ENCODE data around the gene RBM38. TPM values are rescaled to one million over a fixed set of nuclear protein-coding genes. Genes with fewer than 3 reads are reported as not detected.

RBM38 gene
- total and polyA plus RNA-seq, 3 experiments from 2014 or later = 94.4 to 107 (median 101) TPM

DNA sequence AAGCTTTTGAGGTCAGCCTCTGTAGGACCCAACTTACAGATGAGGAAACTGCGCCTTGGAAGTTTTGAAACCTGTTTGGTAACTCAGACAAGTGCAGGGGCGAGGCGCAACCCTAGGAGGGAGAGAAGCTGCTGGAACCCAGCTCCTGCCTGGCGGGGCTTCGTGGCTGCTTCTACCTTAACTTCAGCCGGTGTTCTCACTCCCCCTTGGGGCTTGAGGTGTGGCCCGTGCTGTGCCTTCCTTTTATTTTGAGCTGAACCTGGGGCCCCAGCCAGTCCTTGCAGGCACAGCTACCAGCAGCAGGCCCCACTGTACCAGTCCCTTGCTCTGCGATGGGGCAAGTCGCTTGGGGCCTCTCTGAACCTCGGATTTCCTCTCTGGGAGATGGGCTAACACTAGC is 12.0 kb downstream of the RBM38 start:
- peaks cover 0 to 2% (median 0%) of the 10 kb centered on the region in 5 donors for H3K9me3 Mint-ChIP-seq
- no peak overlapping the region for H3K4me3 ChIP-seq (ENCODE audit: low read length)
- H3K27ac Mint-ChIP-seq = peak overlapping the region in 4 of 8 donors; percentile 23 to 96 (median 76)

DNA sequence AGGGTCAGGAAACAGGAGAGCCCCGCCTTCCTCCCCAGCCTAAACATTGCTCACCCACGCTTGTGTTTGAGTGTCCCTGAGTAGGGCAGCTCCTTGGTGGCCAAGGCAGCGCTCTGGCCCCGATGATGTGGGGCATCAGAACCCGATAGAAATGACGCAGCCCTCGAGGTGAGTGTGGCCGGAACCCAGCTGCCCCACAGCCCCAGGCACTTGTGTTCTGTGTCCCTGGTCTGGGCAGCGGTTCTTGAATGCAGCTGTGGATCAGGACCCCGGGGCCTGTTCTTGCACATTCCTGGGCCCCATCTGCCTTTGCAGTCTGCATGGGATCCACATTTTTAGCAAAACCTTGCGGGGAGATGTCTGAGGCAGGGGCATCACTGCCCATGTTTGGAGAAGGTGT is 12.8 kb downstream of the RBM38 start:
- CTCF ChIA-PET = interaction anchor here (0.9 to 7.5 kb wide), 2 partner anchors 9 to 15 kb away, joined by 3 to 46 read pairs; partner anchors contain the start of gene RBM38
- POLR2A ChIA-PET = interaction anchor here (1.7 kb wide), 1 partner anchor 12 kb away, joined by 4 read pairs; no protein-coding TSS in a partner anchor
- H3K27ac ChIP-seq (ENCODE audit: low read depth, low read length) = no peak overlapping the region
- Mint-ChIP-seq H3K27ac (peak overlapping the region in 2 of 8 donors; percentile 40 to 96), H3K4me1 (peaks cover 38 to 78% (median 44%) of the 10 kb centered on the region in 3 donors), H3K27me3 (peaks cover 0 to 12% of the 10 kb centered on the region in 2 donors), H3K4me3 (peak overlapping the region in 2 of 7 donors; percentile 15 to 52), H3K9me3 (peaks cover 0 to 2% (median 0%) of the 10 kb centered on the region in 5 donors), H3K36me3 (peaks cover 5 to 94% (median 12%) of the 10 kb centered on the region in 3 donors)
- H3K36me3 ChIP-seq (ENCODE audit: insufficient read depth, low read length) = peaks cover 70% of the 10 kb centered on the region
- no peak overlapping the region for H3K4me3 ChIP-seq (ENCODE audit: low read length)
- no peak for DNase-seq
- no peaks in the 10 kb centered on the region for H3K27me3 ChIP-seq (ENCODE audit: insufficient read depth, low read length, poor library complexity, severe bottlenecking)
- H3K9me3 ChIP-seq (ENCODE audit: low read length) = no peaks in the 10 kb centered on the region
- peaks cover 56% of the 10 kb centered on the region for H3K4me1 ChIP-seq (ENCODE audit: insufficient read depth, low read length)

More for the DNA sequence above, 12.0 kb downstream of the RBM38 start:
- H3K36me3 ChIP-seq (ENCODE audit: insufficient read depth, low read length) = peaks cover 69% of the 10 kb centered on the region
- POLR2A ChIA-PET = no interaction called here
- peak overlapping the region in 1 of 7 donors; percentile 52 for H3K4me3 Mint-ChIP-seq
- H3K27ac ChIP-seq (ENCODE audit: low read depth, low read length) = no peak overlapping the region
- H3K36me3 Mint-ChIP-seq = peaks cover 9 to 93% (median 12%) of the 10 kb centered on the region in 3 donors
- H3K27me3 ChIP-seq (ENCODE audit: insufficient read depth, low read length, poor library complexity, severe bottlenecking) = no peaks in the 10 kb centered on the region
- no peaks in the 10 kb centered on the region for H3K9me3 ChIP-seq (ENCODE audit: low read length)
- CTCF ChIA-PET = interaction anchor here (0.8 to 7.5 kb wide), 4 partner anchors 9 to 21 kb away, joined by 3 to 46 read pairs (median 4); partner anchors contain the start of gene RBM38
- peaks cover 62% of the 10 kb centered on the region for H3K4me1 ChIP-seq (ENCODE audit: insufficient read depth, low read length)
- DNase-seq = peak in 1 of 5 donors; percentile 33
- H3K27me3 Mint-ChIP-seq = peaks cover 0 to 17% of the 10 kb centered on the region in 2 donors
- peaks cover 44 to 82% (median 50%) of the 10 kb centered on the region in 3 donors for H3K4me1 Mint-ChIP-seq

DNA sequence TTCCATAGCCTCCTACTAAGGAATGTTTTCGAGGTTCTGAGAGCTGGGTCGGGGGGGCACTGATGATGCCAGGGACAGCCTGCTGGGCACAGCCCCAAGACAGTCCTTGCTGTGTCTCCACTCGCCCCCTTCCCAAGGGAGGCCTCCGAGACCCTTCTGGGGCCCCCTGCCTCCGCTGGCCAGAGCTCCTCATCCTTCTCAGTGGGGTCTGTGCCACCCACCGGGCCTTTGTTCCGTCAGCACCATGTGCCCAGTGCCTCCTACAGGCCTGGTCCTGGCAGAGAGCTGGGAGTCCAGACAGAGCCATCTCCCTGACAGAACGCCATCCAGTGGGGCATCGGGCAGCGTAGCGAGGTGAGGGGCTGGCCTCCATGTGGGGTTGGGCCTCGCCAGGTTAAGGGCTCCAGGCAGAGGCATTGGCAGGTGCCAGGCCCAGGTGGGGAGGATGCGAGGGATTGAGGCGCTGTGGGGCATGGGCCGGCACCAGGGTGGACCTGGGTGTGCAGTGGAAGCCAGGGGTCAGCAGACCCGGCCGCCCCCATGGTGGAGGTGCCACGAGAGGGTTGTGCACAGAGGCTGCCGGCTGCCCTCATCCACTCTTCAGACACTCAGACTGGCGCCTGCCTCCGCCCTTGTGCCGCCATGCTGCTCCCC is 13.3 kb downstream of the RBM38 start:
- Mint-ChIP-seq H3K4me3 (peak overlapping the region in 2 of 7 donors; percentile 12 to 52), H3K4me1 (peaks cover 33 to 73% (median 39%) of the 10 kb centered on the region in 3 donors), H3K27ac (peak overlapping the region in 2 of 8 donors; percentile 12 to 96), H3K27me3 (peaks cover 0 to 16% of the 10 kb centered on the region in 2 donors), H3K36me3 (peaks cover 5 to 94% (median 12%) of the 10 kb centered on the region in 3 donors), H3K9me3 (peaks cover 0 to 2% (median 0%) of the 10 kb centered on the region in 5 donors)
- DNase-seq = peak in 1 of 5 donors; percentile 23
- Histone ChIP-seq H3K9me3 (ENCODE audit: low read length) (no peaks in the 10 kb centered on the region), H3K36me3 (ENCODE audit: insufficient read depth, low read length) (peaks cover 68% of the 10 kb centered on the region), H3K27ac (ENCODE audit: low read depth, low read length) (no peak overlapping the region), H3K27me3 (ENCODE audit: insufficient read depth, low read length, poor library complexity, severe bottlenecking) (no peaks in the 10 kb centered on the region), H3K4me3 (ENCODE audit: low read length) (no peak overlapping the region), H3K4me1 (ENCODE audit: insufficient read depth, low read length) (peaks cover 51% of the 10 kb centered on the region)
- ChIA-PET CTCF (interaction anchor here (0.9 to 7.5 kb wide), 3 partner anchors 9 to 23 kb away, joined by 3 to 46 read pairs (median 4); partner anchors contain the start of gene RBM38), POLR2A (interaction anchor here (1.7 kb wide), 1 partner anchor 12 kb away, joined by 4 read pairs; no protein-coding TSS in a partner anchor)

DNA sequence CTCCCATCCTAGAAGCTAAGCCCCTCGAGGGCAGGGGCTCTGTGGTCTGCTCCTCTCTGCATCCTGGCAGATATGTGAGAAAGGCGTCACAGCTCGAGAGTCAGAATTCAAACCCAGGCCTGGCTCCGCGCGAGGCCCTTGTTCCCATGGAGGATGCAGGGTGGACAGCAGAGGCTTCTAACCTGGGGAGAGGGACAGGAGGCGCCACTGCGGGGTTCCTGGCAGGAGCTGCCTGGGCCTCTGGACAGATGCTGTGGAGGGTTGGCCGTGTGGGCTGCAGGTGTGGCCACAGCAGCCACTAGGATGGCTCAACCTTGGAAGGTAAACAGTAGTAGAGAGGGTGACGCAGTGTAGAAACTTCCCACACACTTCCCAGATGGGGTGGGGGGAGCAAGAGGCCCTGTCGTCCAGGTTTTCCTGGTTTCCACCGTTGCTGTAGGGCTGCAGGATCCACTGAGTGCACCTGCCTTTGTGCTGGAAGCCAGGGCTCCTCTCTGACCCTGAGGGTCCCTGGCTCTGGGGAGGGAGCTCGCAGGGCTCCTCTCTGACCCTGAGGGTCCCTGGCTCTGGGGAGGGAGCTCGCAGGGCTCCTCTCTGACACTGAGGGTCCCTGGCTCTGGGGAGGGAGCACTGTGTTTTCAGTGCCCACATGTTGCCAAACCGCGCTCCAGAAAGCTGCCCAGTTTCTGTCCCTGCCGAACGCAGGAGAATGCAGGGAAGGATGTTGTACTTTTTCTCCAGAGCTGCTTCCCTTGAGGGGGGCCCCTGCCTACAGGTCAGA is 14.2 kb downstream of the RBM38 start:
- peaks cover 0 to 17% of the 10 kb centered on the region in 2 donors for H3K27me3 Mint-ChIP-seq
- no peak overlapping the region for H3K27ac ChIP-seq (ENCODE audit: low read depth, low read length)
- DNase-seq = peak in 1 of 5 donors; percentile 12
- peak overlapping the region in 3 of 8 donors; percentile 35 to 96 (median 68) for H3K27ac Mint-ChIP-seq
- no peaks in the 10 kb centered on the region for H3K27me3 ChIP-seq (ENCODE audit: insufficient read depth, low read length, poor library complexity, severe bottlenecking)
- peaks cover 59% of the 10 kb centered on the region for H3K36me3 ChIP-seq (ENCODE audit: insufficient read depth, low read length)
- CTCF ChIA-PET = interaction anchor here (1.3 kb wide), 1 partner anchor 24 kb away, joined by 4 read pairs; no protein-coding TSS in a partner anchor
- H3K4me3 ChIP-seq (ENCODE audit: low read length) = no peak overlapping the region
- peaks cover 24 to 71% (median 34%) of the 10 kb centered on the region in 3 donors for H3K4me1 Mint-ChIP-seq
- H3K4me3 Mint-ChIP-seq = peak overlapping the region in 2 of 7 donors; percentile 6 to 12
- H3K36me3 Mint-ChIP-seq = peaks cover 5 to 97% (median 14%) of the 10 kb centered on the region in 3 donors
- peaks cover 42% of the 10 kb centered on the region for H3K4me1 ChIP-seq (ENCODE audit: insufficient read depth, low read length)
- peaks cover 0 to 2% (median 0%) of the 10 kb centered on the region in 5 donors for H3K9me3 Mint-ChIP-seq
- no peaks in the 10 kb centered on the region for H3K9me3 ChIP-seq (ENCODE audit: low read length)
- POLR2A ChIA-PET = interaction anchor here (1.7 kb wide), 1 partner anchor 13 kb away, joined by 4 read pairs; no protein-coding TSS in a partner anchor

DNA sequence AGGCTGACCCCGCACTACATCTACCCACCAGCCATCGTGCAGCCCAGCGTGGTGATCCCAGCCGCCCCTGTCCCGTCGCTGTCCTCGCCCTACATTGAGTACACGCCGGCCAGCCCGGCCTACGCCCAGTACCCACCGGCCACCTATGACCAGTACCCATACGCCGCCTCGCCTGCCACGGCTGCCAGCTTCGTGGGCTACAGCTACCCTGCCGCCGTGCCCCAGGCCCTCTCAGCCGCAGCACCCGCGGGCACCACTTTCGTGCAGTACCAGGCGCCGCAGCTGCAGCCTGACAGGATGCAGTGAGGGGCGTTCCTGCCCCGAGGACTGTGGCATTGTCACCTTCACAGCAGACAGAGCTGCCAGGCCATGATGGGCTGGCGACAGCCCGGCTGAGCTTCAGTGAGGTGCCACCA is 16.4 kb downstream of the RBM38 start:
- peaks cover 0 to 77% (median 9%) of the 10 kb centered on the region in 3 donors for H3K36me3 Mint-ChIP-seq
- H3K27me3 Mint-ChIP-seq = peaks cover 0 to 8% of the 10 kb centered on the region in 2 donors
- H3K4me3 Mint-ChIP-seq = peak overlapping the region in 3 of 7 donors; percentile 28 to 72 (median 72)
- Histone ChIP-seq H3K27ac (ENCODE audit: low read depth, low read length) (no peak overlapping the region), H3K4me1 (ENCODE audit: insufficient read depth, low read length) (peaks cover 36% of the 10 kb centered on the region), H3K4me3 (ENCODE audit: low read length) (no peak overlapping the region), H3K9me3 (ENCODE audit: low read length) (no peaks in the 10 kb centered on the region), H3K36me3 (ENCODE audit: insufficient read depth, low read length) (peaks cover 39% of the 10 kb centered on the region), H3K27me3 (ENCODE audit: insufficient read depth, low read length, poor library complexity, severe bottlenecking) (no peaks in the 10 kb centered on the region)
- POLR2A ChIA-PET = interaction anchor here (1.7 kb wide), 1 partner anchor 9 kb away, joined by 6 read pairs; no protein-coding TSS in a partner anchor
- no peaks in the 10 kb centered on the region for H3K9me3 Mint-ChIP-seq
- peak in 1 of 5 donors; percentile 30 for DNase-seq
- peak overlapping the region in 4 of 8 donors; percentile 40 to 84 (median 53) for H3K27ac Mint-ChIP-seq
- CTCF ChIA-PET = interaction anchor here (1.0 to 1.2 kb wide), 2 partner anchors 17 to 28 kb away, joined by 3 to 4 read pairs; no protein-coding TSS in a partner anchor
- peaks cover 15 to 69% (median 30%) of the 10 kb centered on the region in 3 donors for H3K4me1 Mint-ChIP-seq

DNA sequence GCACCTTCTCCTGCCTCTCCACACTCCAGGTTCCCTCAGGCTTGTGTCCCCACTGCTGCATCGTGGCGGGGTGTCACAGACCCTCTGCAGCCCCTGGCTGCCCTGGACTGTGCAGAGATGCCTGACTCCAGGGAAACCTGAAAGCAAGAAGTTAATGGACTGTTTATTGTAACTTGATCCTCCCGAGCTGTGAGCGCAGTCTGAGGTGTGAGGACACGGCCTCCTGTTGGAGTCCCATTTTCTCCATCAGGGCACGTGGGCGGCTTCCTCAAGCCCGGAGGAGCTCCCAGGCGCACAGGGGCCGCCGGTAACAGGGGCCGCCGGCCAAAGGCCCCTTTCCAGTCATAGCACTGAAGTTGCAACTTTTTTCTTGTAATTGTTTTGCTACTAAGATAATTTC is 16.9 kb downstream of the RBM38 start:
- Mint-ChIP-seq H3K27ac (peak overlapping the region in 2 of 8 donors; percentile 84 to 95), H3K4me1 (peaks cover 16 to 69% (median 27%) of the 10 kb centered on the region in 3 donors), H3K9me3 (no peaks in the 10 kb centered on the region), H3K27me3 (peaks cover 0 to 8% of the 10 kb centered on the region in 2 donors), H3K36me3 (peaks cover 0 to 71% (median 9%) of the 10 kb centered on the region in 3 donors), H3K4me3 (peak overlapping the region in 3 of 7 donors; percentile 29 to 72 (median 72))
- CTCF ChIA-PET = interaction anchor here (1.2 kb wide), 1 partner anchor 18 kb away, joined by 3 read pairs; no protein-coding TSS in a partner anchor
- POLR2A ChIA-PET = interaction anchor here (1.7 kb wide), 1 partner anchor 10 kb away, joined by 6 read pairs; no protein-coding TSS in a partner anchor
- peak in 1 of 5 donors; percentile 20 for DNase-seq
- Histone ChIP-seq H3K27me3 (ENCODE audit: insufficient read depth, low read length, poor library complexity, severe bottlenecking) (no peaks in the 10 kb centered on the region), H3K27ac (ENCODE audit: low read depth, low read length) (no peak overlapping the region), H3K9me3 (ENCODE audit: low read length) (no peaks in the 10 kb centered on the region), H3K4me3 (ENCODE audit: low read length) (no peak overlapping the region), H3K36me3 (ENCODE audit: insufficient read depth, low read length) (peaks cover 36% of the 10 kb centered on the region), H3K4me1 (ENCODE audit: insufficient read depth, low read length) (peaks cover 34% of the 10 kb centered on the region)

DNA sequence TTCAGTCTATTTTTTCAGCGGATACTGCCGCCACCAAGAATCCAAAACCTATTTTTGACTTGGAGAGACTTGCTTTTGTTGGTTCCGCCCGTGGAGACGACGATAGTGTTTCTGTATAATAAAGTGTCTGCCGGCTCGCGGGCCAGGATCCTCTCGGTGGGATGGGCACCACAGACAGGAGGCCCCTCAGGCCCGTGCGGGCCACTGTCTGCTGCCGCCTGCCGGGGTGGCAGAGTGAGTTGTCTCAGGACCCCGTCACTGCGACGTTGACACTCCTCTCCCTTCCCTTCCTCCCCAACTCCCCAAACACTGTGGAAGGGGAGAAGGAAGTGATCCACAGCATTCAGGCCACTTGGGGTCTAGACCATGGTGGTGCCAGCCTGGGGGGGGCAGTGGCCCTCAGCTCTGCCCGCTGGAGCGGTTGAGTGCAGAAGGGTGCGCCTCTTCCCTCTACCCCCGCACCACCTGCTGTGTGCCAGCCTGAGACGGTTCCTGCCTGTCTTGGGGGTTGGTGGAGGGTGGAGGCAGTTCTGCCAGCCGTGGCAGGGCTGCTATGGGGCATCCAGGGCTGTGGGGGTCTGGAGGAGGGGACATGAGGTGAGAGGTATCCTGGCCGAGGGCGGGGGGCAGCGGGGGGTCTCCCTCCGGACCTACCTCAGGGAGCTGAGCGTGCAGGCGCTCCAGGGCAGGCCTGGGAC is 17.5 kb downstream of the RBM38 start:
- H3K27me3 ChIP-seq (ENCODE audit: insufficient read depth, low read length, poor library complexity, severe bottlenecking) = no peaks in the 10 kb centered on the region
- Mint-ChIP-seq H3K27me3 (peaks cover 0 to 8% of the 10 kb centered on the region in 2 donors), H3K4me1 (peaks cover 16 to 65% (median 24%) of the 10 kb centered on the region in 3 donors), H3K4me3 (peak overlapping the region in 1 of 7 donors; percentile 72), H3K9me3 (no peaks in the 10 kb centered on the region), H3K36me3 (peaks cover 0 to 66% (median 9%) of the 10 kb centered on the region in 3 donors), H3K27ac (peak overlapping the region in 2 of 8 donors; percentile 65 to 84)
- peaks cover 36% of the 10 kb centered on the region for H3K36me3 ChIP-seq (ENCODE audit: insufficient read depth, low read length)
- no peak overlapping the region for H3K4me3 ChIP-seq (ENCODE audit: low read length)
- ChIA-PET CTCF (interaction anchor here (0.7 to 2.0 kb wide), 2 partner anchors 9 to 27 kb away, joined by 3 to 4 read pairs; no protein-coding TSS in a partner anchor), POLR2A (no interaction called here)
- peaks cover 29% of the 10 kb centered on the region for H3K4me1 ChIP-seq (ENCODE audit: insufficient read depth, low read length)
- peak overlapping the region; percentile 24 for H3K27ac ChIP-seq (ENCODE audit: low read depth, low read length)
- H3K9me3 ChIP-seq (ENCODE audit: low read length) = no peaks in the 10 kb centered on the region
- peak in 1 of 5 donors; percentile 19 for DNase-seq

Measured in CD8-positive, alpha-beta memory T cell (primary cell).